GM13977 (cell line): Measurements from ENCODE around the gene POU3F2.

Experiments used
- DNase-seq: peaks from one replicate; pipeline ENCODE4 v3.0.0; 2012; ENCODE audit warnings: low spot score
- in situ Hi-C: fragments of 300-500 bp; cut with MboI; formaldehyde crosslinking; loops from one replicate; pipeline ENCODE4 v1.12.0; 2022; ENCODE audit warnings: low sequenced_read_pairs, low pct_unique_long_range_greater_than_20kb, mixed read lengths, inconsistent platforms; ENCODE audit not compliant: unreplicated experiment
- TF ChIP-seq, protein P1 (sequence below): IDR thresholded peaks from 2 replicates; pipeline ENCODE4 v1.5.1; 2012; ENCODE audit warnings: mild to moderate bottlenecking, control low read depth; ENCODE audit not compliant: insufficient read depth; ENCODE audit errors: extremely low read depth, missing control alignments

Gene POU3F2

DNA sequence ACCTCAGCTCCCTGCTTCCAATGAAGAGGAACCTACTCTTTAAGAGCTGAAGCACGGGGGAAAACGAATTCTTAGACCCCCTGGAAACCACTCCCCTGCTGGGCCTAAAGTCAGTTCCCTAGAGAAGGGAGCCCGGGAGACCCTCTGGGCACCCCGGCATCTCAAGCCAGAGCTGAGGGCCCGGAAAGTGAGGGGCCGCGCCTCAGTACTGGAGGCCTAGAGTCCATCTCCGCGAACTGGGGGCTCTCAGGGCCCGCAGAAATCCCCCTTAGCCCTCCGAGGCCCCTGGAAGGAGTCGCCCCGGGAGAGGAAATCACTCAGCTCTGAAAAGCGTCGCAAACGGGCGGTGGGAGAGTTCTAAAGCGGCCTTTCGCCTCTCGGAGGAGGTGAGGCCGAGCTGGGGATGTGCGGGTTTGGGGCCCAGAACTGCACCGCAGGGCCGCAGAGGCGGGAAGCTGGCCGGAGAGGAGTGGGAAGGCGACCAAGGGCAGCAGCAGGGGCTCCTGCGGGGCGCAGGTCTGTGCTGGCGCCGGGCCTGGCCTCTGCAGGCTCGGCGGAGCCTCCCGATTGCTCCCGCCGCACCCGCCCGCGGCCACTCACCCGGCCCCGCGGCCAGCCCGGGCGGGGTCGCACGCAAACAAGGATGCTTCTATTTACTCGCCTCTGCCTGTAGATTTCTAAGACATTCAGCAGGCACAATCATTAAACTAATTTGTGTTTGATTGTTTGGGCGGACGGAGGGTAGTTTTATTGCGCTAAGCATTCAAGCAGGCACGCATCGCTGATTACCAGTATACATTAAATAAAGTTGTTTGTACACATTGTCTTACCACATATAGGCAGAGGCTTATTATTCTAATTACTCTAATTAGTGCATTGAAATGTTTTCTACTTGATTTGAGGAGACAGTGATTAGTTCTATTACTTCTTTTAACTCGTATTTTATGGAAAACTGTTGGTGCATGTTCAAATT is 9.2 kb downstream of the POU3F2 start:
- no peak for DNase-seq
- TF ChIP-seq, protein P1, sequence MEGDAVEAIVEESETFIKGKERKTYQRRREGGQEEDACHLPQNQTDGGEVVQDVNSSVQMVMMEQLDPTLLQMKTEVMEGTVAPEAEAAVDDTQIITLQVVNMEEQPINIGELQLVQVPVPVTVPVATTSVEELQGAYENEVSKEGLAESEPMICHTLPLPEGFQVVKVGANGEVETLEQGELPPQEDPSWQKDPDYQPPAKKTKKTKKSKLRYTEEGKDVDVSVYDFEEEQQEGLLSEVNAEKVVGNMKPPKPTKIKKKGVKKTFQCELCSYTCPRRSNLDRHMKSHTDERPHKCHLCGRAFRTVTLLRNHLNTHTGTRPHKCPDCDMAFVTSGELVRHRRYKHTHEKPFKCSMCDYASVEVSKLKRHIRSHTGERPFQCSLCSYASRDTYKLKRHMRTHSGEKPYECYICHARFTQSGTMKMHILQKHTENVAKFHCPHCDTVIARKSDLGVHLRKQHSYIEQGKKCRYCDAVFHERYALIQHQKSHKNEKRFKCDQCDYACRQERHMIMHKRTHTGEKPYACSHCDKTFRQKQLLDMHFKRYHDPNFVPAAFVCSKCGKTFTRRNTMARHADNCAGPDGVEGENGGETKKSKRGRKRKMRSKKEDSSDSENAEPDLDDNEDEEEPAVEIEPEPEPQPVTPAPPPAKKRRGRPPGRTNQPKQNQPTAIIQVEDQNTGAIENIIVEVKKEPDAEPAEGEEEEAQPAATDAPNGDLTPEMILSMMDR = no peak
- in situ Hi-C loops = loop anchor here (25.0 kb wide), 2 partner anchors 769 to 1619 kb away; partner anchors contain the start of genes PRDM13 and SIM1

DNA sequence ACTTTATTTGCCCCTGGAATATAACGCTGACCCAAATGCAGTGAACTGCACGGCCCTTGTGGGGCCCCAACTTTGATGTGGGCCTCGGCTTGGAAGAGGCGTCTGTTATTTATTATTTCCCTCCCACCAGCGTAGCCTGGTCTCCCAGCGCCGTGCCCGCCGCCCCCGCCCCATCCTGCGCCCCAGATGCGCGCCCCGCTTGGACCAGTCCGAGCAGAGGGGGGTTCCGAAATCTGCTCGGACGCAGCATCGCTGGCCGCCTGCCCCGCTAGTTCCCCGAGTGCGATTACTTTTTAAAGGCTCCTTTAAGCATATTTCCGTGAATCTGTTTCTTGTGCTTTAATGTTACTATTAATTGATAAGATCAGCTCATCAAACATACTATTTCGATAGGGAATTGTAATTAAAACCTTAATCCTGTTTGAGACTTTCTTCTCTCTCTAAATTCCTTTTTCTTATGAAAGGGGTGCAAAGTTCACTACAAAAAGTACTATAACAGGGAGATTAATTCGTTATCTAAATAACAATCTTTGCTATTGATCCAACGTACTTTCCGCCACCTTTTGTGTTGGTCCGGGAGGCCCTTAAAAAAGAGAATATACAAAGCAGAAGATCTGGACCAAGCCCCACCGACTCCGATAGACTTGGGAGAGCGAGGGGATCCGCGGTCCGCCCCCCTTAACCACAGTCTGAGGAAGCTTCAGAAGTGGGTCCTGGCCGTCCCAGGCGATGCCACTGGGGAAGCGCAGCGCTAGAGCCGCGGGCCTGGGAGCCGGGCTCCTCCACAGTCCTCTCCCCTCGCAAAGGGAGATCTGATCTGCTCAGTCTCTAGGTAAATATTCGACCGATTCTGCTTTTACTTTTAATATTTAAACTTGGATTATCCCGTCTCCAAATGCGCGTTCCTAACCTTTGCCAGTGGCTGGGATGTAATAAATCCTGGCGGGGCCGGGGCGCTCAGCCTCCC is 10.2 kb downstream of the POU3F2 start:
- TF ChIP-seq, protein P1 = no peak
- no peak for DNase-seq
- in situ Hi-C loops = loop anchor here (25.0 kb wide), 2 partner anchors 768 to 1618 kb away; partner anchors contain the start of genes PRDM13 and SIM1

DNA sequence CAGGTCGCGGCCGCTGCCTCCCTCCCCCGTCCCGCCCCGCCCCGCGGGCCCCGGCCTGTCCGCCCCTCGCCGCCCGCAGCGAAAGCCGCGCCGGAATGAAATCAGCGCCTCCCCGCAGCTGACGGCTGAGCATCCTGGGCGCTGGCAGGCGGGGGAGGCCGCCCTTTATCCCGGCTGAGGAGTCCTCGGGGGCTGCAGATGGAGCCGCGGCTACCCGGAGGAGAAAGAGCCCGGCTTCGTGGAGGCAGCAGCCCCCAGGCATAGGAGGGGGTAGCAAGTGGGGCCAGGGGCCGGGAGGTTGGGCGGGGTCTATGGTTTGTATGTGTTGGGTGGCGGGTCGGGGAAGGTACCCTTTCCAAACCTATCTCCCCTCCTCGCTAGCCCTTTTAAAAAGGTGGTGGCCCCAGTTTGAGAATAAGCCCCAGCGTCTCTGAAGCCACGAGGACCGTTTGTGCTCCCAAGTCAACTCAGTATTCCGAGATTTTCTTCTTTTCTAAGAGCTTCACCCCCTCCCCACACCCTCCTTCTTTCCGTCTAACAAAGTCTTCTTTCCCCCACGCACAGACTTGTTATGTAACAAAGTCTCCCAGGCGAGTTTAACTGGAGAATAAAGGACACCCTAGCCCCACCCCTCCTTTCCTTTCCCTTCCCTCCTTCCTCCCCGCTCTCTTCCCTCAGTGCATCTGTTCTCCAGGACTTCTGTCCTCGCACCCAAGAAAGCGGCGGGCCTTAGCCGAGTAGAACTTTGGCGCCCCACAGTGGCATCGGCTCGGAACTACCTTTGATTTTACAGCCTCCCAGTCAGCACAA is 11.0 kb downstream of the POU3F2 start:
- DNase-seq = peak; percentile 84
- TF ChIP-seq, protein P1 = peak; percentile 92
- in situ Hi-C loops = loop anchor here (25.0 kb wide), 2 partner anchors 767 to 1617 kb away; partner anchors contain the start of genes PRDM13 and SIM1

DNA sequence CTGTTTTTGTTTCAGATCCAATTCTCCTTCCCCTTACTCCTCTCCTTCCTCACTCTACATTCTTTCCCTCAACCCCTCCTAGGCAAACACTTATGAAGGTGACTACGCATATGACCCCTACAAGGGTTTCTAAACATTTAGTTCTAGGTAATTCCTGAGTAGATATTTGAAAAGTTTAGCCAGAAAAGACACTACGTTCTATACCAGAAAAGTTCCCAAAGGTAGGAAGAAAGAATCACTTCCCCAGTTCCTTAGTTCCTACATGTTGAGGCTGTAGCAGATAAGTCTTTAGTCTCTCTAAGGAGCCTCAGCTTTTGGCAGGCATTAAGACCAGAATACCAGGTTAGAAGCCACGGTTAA is 11.6 kb downstream of the POU3F2 start:
- in situ Hi-C loops = loop anchor here (25.0 kb wide), 2 partner anchors 766 to 1616 kb away; partner anchors contain the start of genes PRDM13 and SIM1
- TF ChIP-seq, protein P1 = no peak
- DNase-seq = no peak

DNA sequence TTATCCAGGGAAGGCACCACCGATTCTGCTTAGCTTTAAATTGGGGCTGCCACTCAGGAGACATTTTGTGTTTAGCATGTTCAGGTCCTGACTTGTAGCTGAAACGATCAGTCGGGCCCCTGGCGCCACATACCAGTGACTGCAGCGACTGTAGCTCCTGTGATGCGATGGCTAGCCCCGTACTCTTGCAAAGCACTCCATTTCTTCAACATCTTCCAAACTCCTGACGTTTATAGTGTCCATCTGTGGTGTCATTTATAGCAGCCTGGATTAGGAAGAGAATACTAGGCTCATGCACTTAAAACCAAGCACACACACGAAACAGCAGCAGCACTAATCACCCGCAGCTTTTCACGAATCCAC is 13.0 kb downstream of the POU3F2 start:
- in situ Hi-C loops = loop anchor here (25.0 kb wide), 2 partner anchors 765 to 1615 kb away; partner anchors contain the start of genes PRDM13 and SIM1
- TF ChIP-seq, protein P1 = no peak
- no peak for DNase-seq
